K562 (cell line): ENCODE measurements around the gene PRSS8. TPM values are rescaled to one million over a fixed set of nuclear protein-coding genes. Genes with fewer than 3 reads are reported as not detected.

Experiments
- ATAC-seq: fragments of 200-7000 bp; cut with Tn5 transposase; 3 replicates; pipeline ENCODE4 v1.9.1; 2020; ENCODE audit warnings: moderate library complexity
- BruUV-seq: library from RNA; stranded (reverse); fragments of 400-500 nt; replicated peaks from 2 replicates; lab custom pipeline; 2021; lab: Mats Ljungman, UMichigan
- CTCF ChIA-PET: fragments of 300-600 bp; formaldehyde crosslinking; extraction: SDS; loops from one replicate; lab custom pipeline; 2021; ENCODE audit warnings: low intra/inter-chr PET ratio; lab: Yijun Ruan, JAX
- POLR2A ChIA-PET: fragments of 300-600, 350-650 bp; sonication (Branson Sonifier 250); formaldehyde crosslinking; extraction: SDS; loops from one replicate; lab custom pipeline; 2021; ENCODE audit warnings: antibody characterized with exemption, inconsistent platforms; lab: Yijun Ruan, JAX
- DNase-seq, 4 experiments: peaks; one replicate each; pipeline versions ENCODE4 v3.0.0 to v3.0.0-alpha.2; 2011 to 2018; ENCODE audit warnings: low spot score in 3 of 4, mixed read lengths in 3 of 4; ENCODE audit errors: extremely low read depth in 1 of 4
- FAIRE-seq: peaks from 2 replicates; lab custom pipeline; 2011; peaks lifted over from hg19 to GRCh38; lab: Jason Lieb, UNC
- H2AFZ ChIP-seq: 2 replicates; pipeline ENCODE4 v1.6.0; 2011; ENCODE audit warnings: low read depth, low read length, control low read depth, inconsistent platforms
- H3K27ac ChIP-seq: fragments of 200-600 bp; 3 replicates; pipeline ENCODE4 v1.8.0; 2011; ENCODE audit warnings: low read depth, mild to moderate bottlenecking, control low read depth, inconsistent platforms, low read length, moderate library complexity, mixed read lengths; ENCODE audit errors: extremely low read depth
- H3K27me3 ChIP-seq, 2 experiments: fragments of 300-600 bp in 1 of 2; 2 replicates in 1 of 2; 3 replicates in 1 of 2; pipeline versions ENCODE4 v1.6.0 to v1.8.0; 2011; ENCODE audit warnings: inconsistent platforms in 2 of 2, low read length in 2 of 2, mild to moderate bottlenecking in 1 of 2, mixed read lengths in 1 of 2, moderate library complexity in 1 of 2; ENCODE audit not compliant: control insufficient read depth in 2 of 2, insufficient read depth in 2 of 2
- H3K36me3 ChIP-seq: fragments of 300-600 bp; 3 replicates; pipeline ENCODE4 v1.8.0; 2011; ENCODE audit warnings: mild to moderate bottlenecking, low read length, inconsistent platforms; ENCODE audit not compliant: control insufficient read depth, insufficient read depth
- H3K4me1 ChIP-seq, 2 experiments: fragments of 200-600 bp in 1 of 2; replicated peaks in 1 of 2; 2 replicates in 1 of 2; 3 replicates in 1 of 2; pipeline versions ENCODE4 v1.5.1 to v1.8.0; 2011; ENCODE audit warnings: inconsistent platforms in 2 of 2, low read length in 2 of 2, mild to moderate bottlenecking in 1 of 2, mixed read lengths in 1 of 2, moderate library complexity in 1 of 2; ENCODE audit not compliant: control insufficient read depth in 2 of 2, insufficient read depth in 2 of 2
- H3K4me2 ChIP-seq: 2 replicates; pipeline ENCODE4 v1.6.1; 2011; ENCODE audit warnings: low read length, control low read depth, inconsistent platforms, mixed read lengths; ENCODE audit not compliant: insufficient read depth
- H3K4me3 ChIP-seq: fragments of 200-600 bp; sonication (generic), shearing (Covaris generic); 2 replicates; pipeline ENCODE4 v1.5.1; 2016; ENCODE audit warnings: control low read depth, inconsistent platforms
- H3K79me2 ChIP-seq: fragments of 200-600 bp; 3 replicates; pipeline ENCODE4 v1.8.0; 2011; ENCODE audit warnings: low read length, inconsistent platforms; ENCODE audit not compliant: control insufficient read depth, insufficient read depth
- H3K9ac ChIP-seq, 2 experiments: 2 replicates each; pipeline versions ENCODE4 v1.6.0 to v1.6.1; 2011; ENCODE audit warnings: low read depth in 2 of 2, low read length in 2 of 2, control low read depth in 1 of 2, inconsistent platforms in 1 of 2, mild to moderate bottlenecking in 1 of 2, mixed read lengths in 1 of 2; ENCODE audit not compliant: insufficient read depth in 1 of 2
- H3K9me1 ChIP-seq: one replicate; pipeline ENCODE4 v1.6.0; 2011; ENCODE audit warnings: inconsistent platforms, mild to moderate bottlenecking, low read length, moderate library complexity; ENCODE audit not compliant: control insufficient read depth, insufficient read depth
- H3K9me3 ChIP-seq: replicated peaks from 2 replicates; pipeline ENCODE4 v1.5.1; 2011; ENCODE audit warnings: low read depth, low read length, inconsistent platforms; ENCODE audit not compliant: control insufficient read depth, insufficient read depth
- H4K20me1 ChIP-seq: replicated peaks from 2 replicates; pipeline ENCODE4 v1.6.1; 2011; ENCODE audit warnings: low read length, inconsistent platforms, mixed read lengths; ENCODE audit not compliant: control insufficient read depth, insufficient read depth
- ZBTB7A ChIP-seq: IDR thresholded peaks from 2 replicates; pipeline ENCODE4 v1.6.1; 2011; ENCODE audit warnings: low read depth, mild to moderate bottlenecking, low read length, moderate library complexity, borderline replicate concordance; ENCODE audit not compliant: control insufficient read depth
- WGBS: fragments of 100-300 bp; shearing (Covaris generic); methylation state at CpG from one replicate; pipeline ENCODE4 v1.1.6; 2016; ENCODE audit warnings: low coverage, mixed read lengths; ENCODE audit not compliant: insufficient coverage; ENCODE audit errors: missing lambda C conversion rate; 5-methylcytosine and 5-hydroxymethylcytosine counted together
- in situ Hi-C: fragments of 300-500 bp; cut with MboI; formaldehyde crosslinking; loops from 4 replicates; pipeline ENCODE4 v1.15.0; 2018; ENCODE audit warnings: inconsistent platforms, mixed read lengths
- intact Hi-C: fragments of 100-400 bp; cut with micrococcal nuclease; formaldehyde crosslinking; loops from 2 replicates; pipeline ENCODE4 v1.14.2; 2022
- polyA plus RNA-seq, 8 experiments: library from polyadenylated mRNA; depleted of rRNA in 4 of 8; stranded (reverse) in 5 of 8; unstranded in 3 of 8; fragments of >200 nt; fragmentation: Nextera tagmentation in 2 of 8; fragmentation: Illumina TruSeq in 1 of 8; extraction: Ambion mirVana in 2 of 8; extraction: Trizol in 1 of 8; gene quantifications; 2 replicates each; pipeline versions ENCODE4 v1.2.1 to v1.2.3, GENCODE V29; 2011 to 2014; ENCODE audit warnings: inconsistent platforms in 1 of 8, missing spikeins in 1 of 8
- total RNA-seq, 7 experiments: library from RNA; depleted of rRNA in 6 of 7; stranded (reverse); fragments of >200 nt in 6 of 7; fragmentation: Illumina TruSeq in 2 of 7; extraction: Trizol in 2 of 7; gene quantifications; 2 replicates each; pipeline versions ENCODE4 v1.2.1 to v1.2.3, GENCODE V29; 2011 to 2021; ENCODE audit warnings: low replicate concordance in 1 of 7
- TF ChIP-seq, protein P1 (sequence below): fragments of 200-800 bp; sonication (Bioruptor generic); IDR thresholded peaks from 2 replicates; pipeline ENCODE4 v1.6.1; 2016; ENCODE audit warnings: missing genetic modification characterization, missing compliant biosample characterization
- TF ChIP-seq, protein P2 (sequence below): sonication (generic); formaldehyde crosslinking; IDR thresholded peaks from 2 replicates; pipeline ENCODE4 v1.8.0; 2022; ENCODE audit warnings: missing genetic modification reagents, mild to moderate bottlenecking, moderate library complexity, borderline replicate concordance
- TF ChIP-seq, protein P3 (sequence below): fragments of 150-350 bp; IDR thresholded peaks from 2 replicates; pipeline ENCODE4 v1.6.1; 2014; ENCODE audit warnings: low read depth, mild to moderate bottlenecking, low read length, borderline replicate concordance
- TF ChIP-seq, protein P4 (sequence below): fragments of 200-800 bp; sonication (Bioruptor generic); IDR thresholded peaks from 2 replicates; pipeline ENCODE4 v1.6.1; 2017; ENCODE audit warnings: missing genetic modification characterization, missing compliant biosample characterization
- TF ChIP-seq, protein P5 (sequence below): sonication (generic); formaldehyde crosslinking; IDR thresholded peaks from 2 replicates; pipeline ENCODE4 v1.8.1; 2022; ENCODE audit warnings: missing genetic modification reagents

Gene PRSS8
- total and polyA plus RNA-seq, 9 of the 15 experiments (the other 6 are each of a cell fraction or from before 2014, with no cell fraction given): 0.25 to 3.9 (median 1.3) TPM; not detected in 1

DNA sequence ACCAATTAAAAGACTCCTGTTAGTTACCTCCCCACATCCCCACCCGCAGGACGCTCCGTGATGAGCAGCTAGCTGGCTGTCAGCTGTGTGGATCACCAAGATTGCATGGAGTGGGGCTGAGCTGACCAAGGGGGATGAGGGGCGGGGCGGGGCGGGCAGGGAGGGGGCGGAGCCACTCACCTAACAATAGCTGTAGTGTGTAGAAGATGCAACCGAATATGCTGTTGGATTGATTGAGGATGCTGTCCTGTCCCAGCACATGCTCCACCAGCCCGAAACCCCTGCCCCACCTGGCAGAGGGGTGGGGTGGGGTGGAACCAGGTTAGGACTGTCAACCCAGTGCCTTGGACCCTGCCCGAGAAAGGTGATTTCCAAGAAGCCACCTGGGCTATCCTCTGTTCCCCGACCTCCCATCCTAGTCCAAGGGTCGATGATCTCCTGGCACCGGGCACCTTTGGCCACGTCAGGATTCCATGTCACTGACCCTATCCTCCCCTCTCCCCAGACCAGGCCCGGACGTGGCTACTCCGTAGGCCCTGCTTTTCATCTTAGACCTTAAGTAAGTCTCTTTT, 42.3 kb downstream of the PRSS8 start:
- 12% methylated on average over 15 of the region's 17 CpGs for WGBS
- intact Hi-C loops: loop anchor here (10.0 kb wide), 1 partner anchor 138 kb away; the partner anchor contains the start of gene SETD1A
- TF ChIP-seq, protein P1, sequence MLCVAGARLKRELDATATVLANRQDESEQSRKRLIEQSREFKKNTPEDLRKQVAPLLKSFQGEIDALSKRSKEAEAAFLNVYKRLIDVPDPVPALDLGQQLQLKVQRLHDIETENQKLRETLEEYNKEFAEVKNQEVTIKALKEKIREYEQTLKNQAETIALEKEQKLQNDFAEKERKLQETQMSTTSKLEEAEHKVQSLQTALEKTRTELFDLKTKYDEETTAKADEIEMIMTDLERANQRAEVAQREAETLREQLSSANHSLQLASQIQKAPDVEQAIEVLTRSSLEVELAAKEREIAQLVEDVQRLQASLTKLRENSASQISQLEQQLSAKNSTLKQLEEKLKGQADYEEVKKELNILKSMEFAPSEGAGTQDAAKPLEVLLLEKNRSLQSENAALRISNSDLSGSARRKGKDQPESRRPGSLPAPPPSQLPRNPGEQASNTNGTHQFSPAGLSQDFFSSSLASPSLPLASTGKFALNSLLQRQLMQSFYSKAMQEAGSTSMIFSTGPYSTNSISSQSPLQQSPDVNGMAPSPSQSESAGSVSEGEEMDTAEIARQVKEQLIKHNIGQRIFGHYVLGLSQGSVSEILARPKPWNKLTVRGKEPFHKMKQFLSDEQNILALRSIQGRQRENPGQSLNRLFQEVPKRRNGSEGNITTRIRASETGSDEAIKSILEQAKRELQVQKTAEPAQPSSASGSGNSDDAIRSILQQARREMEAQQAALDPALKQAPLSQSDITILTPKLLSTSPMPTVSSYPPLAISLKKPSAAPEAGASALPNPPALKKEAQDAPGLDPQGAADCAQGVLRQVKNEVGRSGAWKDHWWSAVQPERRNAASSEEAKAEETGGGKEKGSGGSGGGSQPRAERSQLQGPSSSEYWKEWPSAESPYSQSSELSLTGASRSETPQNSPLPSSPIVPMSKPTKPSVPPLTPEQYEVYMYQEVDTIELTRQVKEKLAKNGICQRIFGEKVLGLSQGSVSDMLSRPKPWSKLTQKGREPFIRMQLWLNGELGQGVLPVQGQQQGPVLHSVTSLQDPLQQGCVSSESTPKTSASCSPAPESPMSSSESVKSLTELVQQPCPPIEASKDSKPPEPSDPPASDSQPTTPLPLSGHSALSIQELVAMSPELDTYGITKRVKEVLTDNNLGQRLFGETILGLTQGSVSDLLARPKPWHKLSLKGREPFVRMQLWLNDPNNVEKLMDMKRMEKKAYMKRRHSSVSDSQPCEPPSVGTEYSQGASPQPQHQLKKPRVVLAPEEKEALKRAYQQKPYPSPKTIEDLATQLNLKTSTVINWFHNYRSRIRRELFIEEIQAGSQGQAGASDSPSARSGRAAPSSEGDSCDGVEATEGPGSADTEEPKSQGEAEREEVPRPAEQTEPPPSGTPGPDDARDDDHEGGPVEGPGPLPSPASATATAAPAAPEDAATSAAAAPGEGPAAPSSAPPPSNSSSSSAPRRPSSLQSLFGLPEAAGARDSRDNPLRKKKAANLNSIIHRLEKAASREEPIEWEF (CRISPR knock-in tag): no peak
- TF ChIP-seq, protein P2, sequence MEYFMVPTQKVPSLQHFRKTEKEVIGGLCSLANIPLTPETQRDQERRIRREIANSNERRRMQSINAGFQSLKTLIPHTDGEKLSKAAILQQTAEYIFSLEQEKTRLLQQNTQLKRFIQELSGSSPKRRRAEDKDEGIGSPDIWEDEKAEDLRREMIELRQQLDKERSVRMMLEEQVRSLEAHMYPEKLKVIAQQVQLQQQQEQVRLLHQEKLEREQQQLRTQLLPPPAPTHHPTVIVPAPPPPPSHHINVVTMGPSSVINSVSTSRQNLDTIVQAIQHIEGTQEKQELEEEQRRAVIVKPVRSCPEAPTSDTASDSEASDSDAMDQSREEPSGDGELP (CRISPR knock-in tag): peak; percentile 85
- TF ChIP-seq, protein P3, sequence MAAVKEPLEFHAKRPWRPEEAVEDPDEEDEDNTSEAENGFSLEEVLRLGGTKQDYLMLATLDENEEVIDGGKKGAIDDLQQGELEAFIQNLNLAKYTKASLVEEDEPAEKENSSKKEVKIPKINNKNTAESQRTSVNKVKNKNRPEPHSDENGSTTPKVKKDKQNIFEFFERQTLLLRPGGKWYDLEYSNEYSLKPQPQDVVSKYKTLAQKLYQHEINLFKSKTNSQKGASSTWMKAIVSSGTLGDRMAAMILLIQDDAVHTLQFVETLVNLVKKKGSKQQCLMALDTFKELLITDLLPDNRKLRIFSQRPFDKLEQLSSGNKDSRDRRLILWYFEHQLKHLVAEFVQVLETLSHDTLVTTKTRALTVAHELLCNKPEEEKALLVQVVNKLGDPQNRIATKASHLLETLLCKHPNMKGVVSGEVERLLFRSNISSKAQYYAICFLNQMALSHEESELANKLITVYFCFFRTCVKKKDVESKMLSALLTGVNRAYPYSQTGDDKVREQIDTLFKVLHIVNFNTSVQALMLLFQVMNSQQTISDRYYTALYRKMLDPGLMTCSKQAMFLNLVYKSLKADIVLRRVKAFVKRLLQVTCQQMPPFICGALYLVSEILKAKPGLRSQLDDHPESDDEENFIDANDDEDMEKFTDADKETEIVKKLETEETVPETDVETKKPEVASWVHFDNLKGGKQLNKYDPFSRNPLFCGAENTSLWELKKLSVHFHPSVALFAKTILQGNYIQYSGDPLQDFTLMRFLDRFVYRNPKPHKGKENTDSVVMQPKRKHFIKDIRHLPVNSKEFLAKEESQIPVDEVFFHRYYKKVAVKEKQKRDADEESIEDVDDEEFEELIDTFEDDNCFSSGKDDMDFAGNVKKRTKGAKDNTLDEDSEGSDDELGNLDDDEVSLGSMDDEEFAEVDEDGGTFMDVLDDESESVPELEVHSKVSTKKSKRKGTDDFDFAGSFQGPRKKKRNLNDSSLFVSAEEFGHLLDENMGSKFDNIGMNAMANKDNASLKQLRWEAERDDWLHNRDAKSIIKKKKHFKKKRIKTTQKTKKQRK: no peak
- TF ChIP-seq, protein P4, sequence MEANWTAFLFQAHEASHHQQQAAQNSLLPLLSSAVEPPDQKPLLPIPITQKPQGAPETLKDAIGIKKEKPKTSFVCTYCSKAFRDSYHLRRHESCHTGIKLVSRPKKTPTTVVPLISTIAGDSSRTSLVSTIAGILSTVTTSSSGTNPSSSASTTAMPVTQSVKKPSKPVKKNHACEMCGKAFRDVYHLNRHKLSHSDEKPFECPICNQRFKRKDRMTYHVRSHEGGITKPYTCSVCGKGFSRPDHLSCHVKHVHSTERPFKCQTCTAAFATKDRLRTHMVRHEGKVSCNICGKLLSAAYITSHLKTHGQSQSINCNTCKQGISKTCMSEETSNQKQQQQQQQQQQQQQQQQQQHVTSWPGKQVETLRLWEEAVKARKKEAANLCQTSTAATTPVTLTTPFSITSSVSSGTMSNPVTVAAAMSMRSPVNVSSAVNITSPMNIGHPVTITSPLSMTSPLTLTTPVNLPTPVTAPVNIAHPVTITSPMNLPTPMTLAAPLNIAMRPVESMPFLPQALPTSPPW (CRISPR knock-in tag): peak; percentile 70
- TF ChIP-seq, protein P5, sequence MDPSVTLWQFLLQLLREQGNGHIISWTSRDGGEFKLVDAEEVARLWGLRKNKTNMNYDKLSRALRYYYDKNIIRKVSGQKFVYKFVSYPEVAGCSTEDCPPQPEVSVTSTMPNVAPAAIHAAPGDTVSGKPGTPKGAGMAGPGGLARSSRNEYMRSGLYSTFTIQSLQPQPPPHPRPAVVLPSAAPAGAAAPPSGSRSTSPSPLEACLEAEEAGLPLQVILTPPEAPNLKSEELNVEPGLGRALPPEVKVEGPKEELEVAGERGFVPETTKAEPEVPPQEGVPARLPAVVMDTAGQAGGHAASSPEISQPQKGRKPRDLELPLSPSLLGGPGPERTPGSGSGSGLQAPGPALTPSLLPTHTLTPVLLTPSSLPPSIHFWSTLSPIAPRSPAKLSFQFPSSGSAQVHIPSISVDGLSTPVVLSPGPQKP (CRISPR knock-in tag): no peak
- no peak for TF ChIP-seq ZBTB7A

More for the DNA sequence above, 42.3 kb downstream of the PRSS8 start:
- Histone ChIP-seq H3K4me3 (peak overlapping the region; percentile 79), H4K20me1 (peaks cover 8% of the 10 kb centered on the region; the same call in 1 of the 2 replicates), H3K4me1 (peaks cover 17 to 37% of the 10 kb centered on the region in 2 experiments; a peak in 4 of 5 replicates), H3K27ac (peak overlapping the region; percentile 41; the same call in 1 of the 3 replicates), H3K9ac (peak overlapping the region; percentile 54 to 94), H3K36me3 (peaks cover 30% of the 10 kb centered on the region; the same call in 2 of the 3 replicates), H3K4me2 (peak overlapping the region; percentile 83), H3K27me3 (no peaks in the 10 kb centered on the region), H3K9me3 (0 out of 2 replicates have a peak, but pooled peaks cover 4% of the 10 kb centered on the region), H3K79me2 (peaks cover 22% of the 10 kb centered on the region), H2AFZ (no peak overlapping the region), H3K9me1 (peaks cover 6% of the 10 kb centered on the region)
- in situ Hi-C loops: no loop called here
- ATAC-seq: peak; percentile 63
- POLR2A ChIA-PET: interaction anchor here (0.7 to 3.3 kb wide), 5 partner anchors 9 to 109 kb away, joined by 3 to 16 read pairs (median 5); partner anchors contain the start of genes HSD3B7, ZNF646 and ZNF668
- no peak for FAIRE-seq
- no TSS peak for BruUV-seq
- peak; percentile 74 to 81 (median 80) for DNase-seq
- CTCF ChIA-PET: interaction anchor here (0.6 to 0.9 kb wide), 2 partner anchors 20 to 108 kb away, joined by 3 read pairs; partner anchors contain the start of gene HSD3B7
